Omental fat pad (tissue), 4 donors: Measurements from ENCODE around the gene FGFR4. TPM values are rescaled to one million over a fixed set of nuclear protein-coding genes. Genes with fewer than 3 reads are reported as not detected.

Source experiments
- ATAC-seq: fragments of 150-250 bp; one replicate; pipeline ENCODE4 v1.9.1; 2016; ENCODE audit warnings: mild to moderate bottlenecking, moderate library complexity; ENCODE audit not compliant: low FRiP score
- DNase-seq: peaks from one replicate; pipeline ENCODE4 v3.0.0-alpha.2; 2019; ENCODE audit warnings: low spot score
- CTCF ChIP-seq, 3 donors: fragments of 450-650 bp; IDR thresholded peaks; one replicate each; pipeline ENCODE4 v1.5.1; 2016 to 2017; ENCODE audit warnings: antibody characterized with exemption in 3 of 3, mild to moderate bottlenecking in 3 of 3, moderate library complexity in 2 of 3
- total RNA-seq, 4 donors: library from RNA; depleted of rRNA; stranded (reverse); fragments of >200 nt; gene quantifications; one replicate each; pipeline ENCODE4 v1.1.0, GENCODE V29; 2016

Gene FGFR4
- total RNA-seq, 4 donors from 2014 or later = 1.4 to 3.9 (median 2.7) TPM; not detected in 1

GRCh38 chr5:177096162-177097015 is 9.7 kb downstream of the FGFR4 start:
- ATAC-seq (no peak), DNase-seq (no peak)
- no peak for TF ChIP-seq CTCF (IDR thresholded peaks at IDR 0.05)

- TF ChIP-seq CTCF (IDR thresholded peaks at IDR 0.05) = no peak
- ATAC-seq (no peak), DNase-seq (no peak)
Observed at GRCh38 chr5:177097016-177097985, 10.6 kb downstream of the FGFR4 start.

GRCh38 chr5:177098120-177098469 is 11.4 kb downstream of the FGFR4 start:
- TF ChIP-seq CTCF (IDR thresholded peaks at IDR 0.05) = no peak
- no peak for DNase-seq
- no peak for ATAC-seq

GRCh38 chr5:177098470-177099141 is 11.9 kb downstream of the FGFR4 start:
- DNase-seq = no peak
- TF ChIP-seq CTCF (IDR thresholded peaks at IDR 0.05) = no peak
- no peak for ATAC-seq

GRCh38 chr5:177099422-177100093 is 12.8 kb downstream of the FGFR4 start:
- TF ChIP-seq CTCF (IDR thresholded peaks at IDR 0.05) = no peak
- DNase-seq = no peak
- no peak for ATAC-seq

- no peak for TF ChIP-seq CTCF (IDR thresholded peaks at IDR 0.05)
- DNase-seq (no peak), ATAC-seq (no peak)
Observed at GRCh38 chr5:177100714-177101121, 14.0 kb downstream of the FGFR4 start.
